ENCODE measurements around the gene ZNF827. TPM values are rescaled to one million over a fixed set of nuclear protein-coding genes. Genes with fewer than 3 reads are reported as not detected.
A peak's percentile ranks its signal among the peaks of the same experiment; 100 is the strongest.

ZNF827 gene
- total RNA-seq, 6 donors from 2014 or later, result 8.1 to 68.1 (median 18.3) TPM

DNA sequence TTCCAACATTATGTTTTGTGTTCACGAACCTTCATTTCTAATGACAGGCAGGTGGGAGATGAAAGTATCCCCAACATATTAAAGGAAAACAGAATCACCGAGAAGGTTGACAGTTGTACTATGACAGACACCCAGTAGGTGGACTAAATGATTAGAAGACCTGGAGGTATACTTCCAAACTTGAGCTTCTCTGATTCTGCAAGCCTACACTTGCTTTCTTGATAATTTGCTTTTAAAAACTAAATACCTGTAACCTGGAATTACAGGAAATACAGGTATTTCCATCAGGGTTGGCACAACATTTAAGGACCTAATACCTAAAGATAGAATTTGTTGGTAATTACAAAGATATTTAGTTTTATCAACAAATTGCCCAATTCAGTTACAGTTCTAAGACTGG lies 215.3 kb downstream of the ZNF827 start:
- WGBS, 2 donors, result 91% methylated on average over 2 of the region's 2 CpGs
- no peak for ATAC-seq (ENCODE audit: low FRiP score in 2 of 2)
- no peaks in the 10 kb centered on the region for H3K36me3 ChIP-seq
- no peaks in the 10 kb centered on the region for H3K4me1 ChIP-seq
- H3K27me3 ChIP-seq, result no peaks in the 10 kb centered on the region
- H3K4me3 ChIP-seq, result no peak overlapping the region
- TF ChIP-seq CTCF (IDR thresholded peaks at IDR 0.05) (peak in 1 of 6 experiments; percentile 8), POLR2A (IDR thresholded peaks at IDR 0.05) (no peak)
- no peak overlapping the region for H3K27ac ChIP-seq
- H3K9me3 ChIP-seq, result no peaks in the 10 kb centered on the region
- no peak for DNase-seq

DNA sequence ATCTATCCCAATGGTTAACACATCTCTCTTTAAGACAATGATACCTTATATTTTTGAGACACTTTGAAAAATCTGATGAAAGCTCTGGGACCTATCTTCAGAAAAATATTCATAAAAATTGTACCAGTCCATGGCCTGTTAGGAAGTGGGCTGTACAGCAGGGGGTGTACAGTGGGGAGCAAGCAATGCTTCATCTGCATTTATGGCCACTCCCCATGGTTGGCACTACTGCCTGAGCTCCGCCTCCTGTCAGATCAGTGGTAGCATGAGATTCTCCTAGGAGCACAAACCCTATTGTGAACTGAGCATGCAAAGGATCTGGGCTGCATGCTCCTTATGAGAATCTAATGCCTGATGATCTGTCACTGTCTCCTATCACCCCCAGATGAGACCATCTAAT lies 216.1 kb downstream of the ZNF827 start:
- ATAC-seq (ENCODE audit: low FRiP score in 2 of 2), result no peak
- H3K9me3 ChIP-seq, result no peaks in the 10 kb centered on the region
- no peak overlapping the region for H3K27ac ChIP-seq
- H3K4me1 ChIP-seq, result no peaks in the 10 kb centered on the region
- DNase-seq, result no peak
- no peak overlapping the region for H3K4me3 ChIP-seq
- H3K27me3 ChIP-seq, result no peaks in the 10 kb centered on the region
- 67 to 95% methylated on average over 1 of the region's 1 CpG for WGBS, 2 donors
- H3K36me3 ChIP-seq, result no peaks in the 10 kb centered on the region
- TF ChIP-seq POLR2AphosphoS5 (IDR thresholded peaks at IDR 0.05) (no peak), EP300 (IDR thresholded peaks at IDR 0.05) (no peak), POLR2A (IDR thresholded peaks at IDR 0.05) (no peak), CTCF (IDR thresholded peaks at IDR 0.05) (no peak)

- 84 to 85% methylated on average over 3 of the region's 3 CpGs for WGBS, 2 donors
- no peaks in the 10 kb centered on the region for H3K4me1 ChIP-seq
- no peaks in the 10 kb centered on the region for H3K27me3 ChIP-seq
- no peaks in the 10 kb centered on the region for H3K9me3 ChIP-seq
- no peak overlapping the region for H3K4me3 ChIP-seq
- H3K36me3 ChIP-seq, result no peaks in the 10 kb centered on the region
- TF ChIP-seq POLR2A (IDR thresholded peaks at IDR 0.05) (no peak), EP300 (IDR thresholded peaks at IDR 0.05) (no peak), POLR2AphosphoS5 (IDR thresholded peaks at IDR 0.05) (no peak), CTCF (IDR thresholded peaks at IDR 0.05) (no peak)
- H3K27ac ChIP-seq, result no peak overlapping the region
- ATAC-seq (ENCODE audit: low FRiP score in 2 of 2) (no peak), DNase-seq (no peak)
Measured at GRCh38 chr4:145720656-145721055, 218.0 kb downstream of the ZNF827 start.

DNA sequence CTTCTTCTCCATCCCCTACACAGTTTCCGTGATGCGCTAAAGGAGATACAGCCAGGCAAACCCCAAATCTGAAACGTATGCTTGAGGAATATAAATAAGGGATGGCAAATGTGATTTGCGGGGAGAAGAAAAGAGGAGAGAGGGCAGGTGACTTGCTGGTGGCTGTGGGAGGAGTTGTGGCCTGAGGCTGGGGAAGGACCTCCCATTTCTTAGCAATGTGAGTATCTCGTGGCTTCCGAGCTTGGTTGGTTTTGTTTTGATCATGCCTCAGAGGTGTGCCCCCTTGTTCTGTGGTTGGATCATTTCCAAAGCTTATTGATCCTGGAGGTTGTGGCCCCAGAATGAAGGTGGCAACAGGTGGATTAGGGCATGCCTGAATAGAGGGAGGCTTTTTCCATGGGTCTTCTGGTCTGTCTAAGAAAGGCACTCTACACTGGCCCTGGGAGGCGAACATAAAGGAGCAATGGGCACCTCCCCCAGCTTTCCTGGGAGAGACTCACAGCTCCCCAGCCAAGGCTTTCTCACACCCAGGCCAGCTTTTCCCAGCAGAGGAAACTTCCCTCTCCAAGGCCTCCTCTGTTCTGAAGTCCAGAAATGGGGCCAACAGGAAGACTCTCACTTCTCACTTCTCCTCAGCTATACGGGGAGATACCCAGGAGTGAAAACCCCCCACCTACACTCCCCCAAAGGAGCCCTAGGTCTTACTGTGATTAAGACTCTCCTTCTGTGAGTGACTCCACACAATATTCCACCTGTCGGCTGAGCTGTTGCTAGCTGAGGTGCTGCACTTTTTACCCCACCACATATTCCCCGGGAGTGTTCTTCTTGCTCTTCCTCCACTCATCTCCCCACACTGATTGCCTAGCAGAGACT lies 218.6 kb downstream of the ZNF827 start:
- Histone ChIP-seq H3K9me3 (no peaks in the 10 kb centered on the region), H3K4me1 (no peaks in the 10 kb centered on the region), H3K4me3 (no peak overlapping the region), H3K36me3 (no peaks in the 10 kb centered on the region), H3K27ac (no peak overlapping the region), H3K27me3 (no peaks in the 10 kb centered on the region)
- DNase-seq (no peak), ATAC-seq (ENCODE audit: low FRiP score in 2 of 2) (no peak)
- 61 to 82% methylated on average over 9 to 10 of the region's 10 CpGs for WGBS, 2 donors
- TF ChIP-seq CTCF (IDR thresholded peaks at IDR 0.05) (no peak), POLR2A (IDR thresholded peaks at IDR 0.05) (no peak), EP300 (IDR thresholded peaks at IDR 0.05) (no peak), POLR2AphosphoS5 (IDR thresholded peaks at IDR 0.05) (no peak)
